ENCODE data around the gene THOC6.

Gene THOC6

DNA sequence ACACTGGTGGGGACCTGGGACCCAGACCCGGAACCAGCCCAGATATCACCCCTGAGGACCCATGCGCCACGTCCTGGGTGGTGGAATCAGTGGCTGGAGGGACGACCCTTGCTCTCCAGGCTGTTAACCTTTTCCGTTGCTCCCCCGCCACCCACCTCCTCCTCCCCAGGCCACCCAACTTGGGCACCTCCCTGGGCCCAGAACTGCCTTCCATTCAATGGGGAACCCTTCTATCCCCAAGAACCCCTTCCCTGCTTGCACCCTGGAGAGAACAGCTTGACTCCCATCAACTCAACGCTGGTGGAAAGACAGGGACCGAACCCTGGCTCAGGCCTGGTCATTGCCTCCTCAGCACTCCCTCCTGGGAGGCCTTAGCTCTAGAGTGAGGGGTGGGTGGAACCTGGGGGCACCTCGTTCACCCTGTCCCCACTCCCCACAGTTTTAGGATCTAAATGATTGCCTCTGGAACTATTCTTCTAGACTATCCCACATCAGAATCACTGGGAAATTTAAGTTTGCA, 35.9 kb downstream of the THOC6 start:
- no peak for DNase-seq (ENCODE audit: extremely low read depth, low read depth)
- TF ChIP-seq, protein P1, sequence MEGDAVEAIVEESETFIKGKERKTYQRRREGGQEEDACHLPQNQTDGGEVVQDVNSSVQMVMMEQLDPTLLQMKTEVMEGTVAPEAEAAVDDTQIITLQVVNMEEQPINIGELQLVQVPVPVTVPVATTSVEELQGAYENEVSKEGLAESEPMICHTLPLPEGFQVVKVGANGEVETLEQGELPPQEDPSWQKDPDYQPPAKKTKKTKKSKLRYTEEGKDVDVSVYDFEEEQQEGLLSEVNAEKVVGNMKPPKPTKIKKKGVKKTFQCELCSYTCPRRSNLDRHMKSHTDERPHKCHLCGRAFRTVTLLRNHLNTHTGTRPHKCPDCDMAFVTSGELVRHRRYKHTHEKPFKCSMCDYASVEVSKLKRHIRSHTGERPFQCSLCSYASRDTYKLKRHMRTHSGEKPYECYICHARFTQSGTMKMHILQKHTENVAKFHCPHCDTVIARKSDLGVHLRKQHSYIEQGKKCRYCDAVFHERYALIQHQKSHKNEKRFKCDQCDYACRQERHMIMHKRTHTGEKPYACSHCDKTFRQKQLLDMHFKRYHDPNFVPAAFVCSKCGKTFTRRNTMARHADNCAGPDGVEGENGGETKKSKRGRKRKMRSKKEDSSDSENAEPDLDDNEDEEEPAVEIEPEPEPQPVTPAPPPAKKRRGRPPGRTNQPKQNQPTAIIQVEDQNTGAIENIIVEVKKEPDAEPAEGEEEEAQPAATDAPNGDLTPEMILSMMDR (IDR thresholded peaks at IDR 0.05; ENCODE audit: low read depth, low read length), result no peak

DNA sequence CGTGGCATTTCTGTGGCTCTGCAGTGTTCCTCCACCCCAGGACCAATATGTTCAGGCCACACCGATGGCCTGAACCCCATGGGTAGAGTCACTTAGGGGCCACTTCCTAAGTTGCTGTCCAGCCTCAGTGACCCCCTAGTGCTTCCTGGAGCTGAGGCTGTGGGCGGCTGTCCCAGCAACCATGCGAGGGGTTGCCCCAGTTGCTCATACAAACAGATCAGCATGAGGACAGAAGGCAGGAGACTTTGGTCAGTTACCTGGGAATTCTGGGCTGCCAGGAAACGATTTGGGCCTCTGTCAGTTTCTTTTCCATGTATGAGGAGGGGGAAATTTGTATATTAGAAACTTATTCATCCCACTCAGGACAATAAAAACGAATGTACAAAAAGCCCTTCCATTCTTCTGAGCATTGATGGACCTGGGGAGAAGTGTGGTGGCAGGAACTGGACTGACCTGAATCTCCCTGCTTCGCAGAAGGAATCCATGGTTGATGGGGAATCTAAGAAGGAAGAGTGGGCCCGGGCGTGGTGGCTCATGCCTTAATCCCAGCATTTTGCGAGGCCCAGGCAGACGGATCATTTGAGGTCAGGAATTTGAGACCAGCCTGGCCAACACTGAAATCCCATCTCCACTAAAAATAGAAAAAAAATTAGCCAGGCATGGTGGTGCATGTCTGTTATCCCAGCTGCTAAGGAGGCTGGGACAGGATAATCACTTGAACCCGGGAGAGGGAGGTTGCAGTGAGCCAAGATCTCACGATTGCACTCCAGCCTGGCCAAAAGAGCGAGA, 36.7 kb downstream of the THOC6 start:
- DNase-seq (ENCODE audit: extremely low read depth, low read depth), result no peak
- TF ChIP-seq, protein P1 (IDR thresholded peaks at IDR 0.05; ENCODE audit: low read depth, low read length), result no peak

DNA sequence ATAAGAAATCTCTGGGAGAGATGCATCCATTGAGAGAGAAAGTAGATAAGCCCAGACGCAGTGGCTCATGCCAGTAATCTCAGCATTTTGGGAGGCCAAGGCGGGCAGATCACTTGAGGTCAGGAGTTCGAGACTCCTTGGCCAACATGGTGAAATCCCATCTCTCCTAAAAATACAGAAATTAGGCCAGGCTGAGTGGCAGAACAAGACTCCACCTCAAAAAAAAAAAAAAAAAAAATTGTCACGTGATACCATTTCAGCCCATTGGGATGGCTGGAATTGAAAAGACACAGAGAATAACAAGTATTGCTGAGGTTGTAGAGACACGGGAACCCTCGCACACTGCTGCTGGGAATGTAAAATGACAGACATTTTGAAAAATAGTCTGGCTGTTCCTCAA, 38.7 kb downstream of the THOC6 start:
- TF ChIP-seq, protein P1 (IDR thresholded peaks at IDR 0.05; ENCODE audit: low read depth, low read length), result no peak
- DNase-seq (ENCODE audit: extremely low read depth, low read depth), result no peak

DNA sequence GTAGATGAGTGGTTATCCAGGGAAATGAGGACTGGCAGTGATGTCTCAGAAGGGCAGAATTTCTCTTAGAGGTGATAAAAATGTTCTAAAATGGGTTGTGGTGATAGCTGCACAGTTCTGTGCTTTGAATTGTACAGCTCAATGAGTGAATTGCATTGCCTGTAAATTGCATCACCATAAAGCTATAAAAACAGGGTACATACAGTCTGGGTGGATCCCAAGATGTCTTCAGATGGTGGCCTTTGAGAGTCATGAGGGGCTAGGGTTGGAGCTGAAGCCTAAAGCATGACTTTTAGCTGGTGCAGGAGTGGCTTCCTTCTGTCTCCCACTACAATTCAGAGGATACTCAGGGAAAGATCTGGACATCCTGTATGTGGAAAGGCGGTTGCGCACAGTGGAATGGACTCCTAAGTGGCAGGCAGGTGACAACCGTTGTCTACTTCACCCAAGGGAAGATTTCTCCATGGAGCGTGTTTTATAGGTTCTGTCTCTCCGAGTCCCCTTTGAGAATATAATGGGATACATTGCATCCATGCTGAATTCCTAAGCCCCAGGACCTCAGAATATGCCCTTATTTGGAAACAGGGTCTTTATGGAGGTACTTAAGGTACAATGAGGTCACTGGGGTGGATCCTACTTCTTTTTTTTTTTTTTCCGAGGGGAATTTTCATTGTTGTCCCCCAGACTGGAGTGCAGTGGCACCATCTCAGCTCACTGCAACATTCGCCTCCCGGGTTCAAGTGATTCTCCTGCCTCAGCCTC, 40.0 kb downstream of the THOC6 start:
- TF ChIP-seq, protein P1 (IDR thresholded peaks at IDR 0.05; ENCODE audit: low read depth, low read length), result no peak
- DNase-seq (ENCODE audit: extremely low read depth, low read depth), result no peak

DNA sequence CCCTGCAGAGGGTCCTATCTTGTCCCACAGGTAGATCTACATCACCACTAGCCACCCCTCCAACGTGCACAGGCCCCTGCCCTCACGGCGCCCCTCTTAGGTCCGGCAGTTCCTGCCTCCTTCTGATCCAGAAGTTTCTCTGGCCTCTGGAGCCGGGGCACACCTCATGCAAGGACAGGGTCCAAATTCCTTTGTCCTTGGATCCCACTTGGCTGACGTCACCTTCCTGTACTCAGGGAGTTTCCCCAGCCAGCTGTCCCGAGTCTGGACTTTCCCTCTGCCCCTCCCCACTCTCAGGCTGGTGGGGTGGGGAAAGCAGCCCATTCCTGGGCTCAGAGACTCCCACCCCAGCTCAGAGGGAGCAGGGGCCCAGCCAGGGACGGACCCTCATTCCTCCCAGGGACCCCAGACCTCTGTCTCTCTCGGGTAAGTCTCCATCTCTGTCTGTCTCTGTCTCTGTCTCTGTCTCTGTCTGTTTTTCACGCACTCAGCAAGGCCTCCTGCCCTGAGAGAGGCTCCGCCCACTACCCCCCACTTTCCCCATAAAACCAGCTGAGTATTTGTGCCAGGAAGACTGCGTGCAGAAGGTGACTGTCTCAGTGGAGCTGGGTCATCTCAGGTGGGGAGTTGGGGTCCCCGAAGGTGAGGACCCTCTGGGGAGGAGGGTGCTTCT, 41.4 kb downstream of the THOC6 start, which contains the start of gene IL32:
TSS of gene IL32 (plus strand) at position 572 of the 673 bp plus-strand sequence. CDS start 172 bp downstream, outside the sequence.
- TF ChIP-seq, protein P1 (IDR thresholded peaks at IDR 0.05; ENCODE audit: low read depth, low read length), result no peak
- DNase-seq (ENCODE audit: extremely low read depth, low read depth), result peak; percentile 34

DNA sequence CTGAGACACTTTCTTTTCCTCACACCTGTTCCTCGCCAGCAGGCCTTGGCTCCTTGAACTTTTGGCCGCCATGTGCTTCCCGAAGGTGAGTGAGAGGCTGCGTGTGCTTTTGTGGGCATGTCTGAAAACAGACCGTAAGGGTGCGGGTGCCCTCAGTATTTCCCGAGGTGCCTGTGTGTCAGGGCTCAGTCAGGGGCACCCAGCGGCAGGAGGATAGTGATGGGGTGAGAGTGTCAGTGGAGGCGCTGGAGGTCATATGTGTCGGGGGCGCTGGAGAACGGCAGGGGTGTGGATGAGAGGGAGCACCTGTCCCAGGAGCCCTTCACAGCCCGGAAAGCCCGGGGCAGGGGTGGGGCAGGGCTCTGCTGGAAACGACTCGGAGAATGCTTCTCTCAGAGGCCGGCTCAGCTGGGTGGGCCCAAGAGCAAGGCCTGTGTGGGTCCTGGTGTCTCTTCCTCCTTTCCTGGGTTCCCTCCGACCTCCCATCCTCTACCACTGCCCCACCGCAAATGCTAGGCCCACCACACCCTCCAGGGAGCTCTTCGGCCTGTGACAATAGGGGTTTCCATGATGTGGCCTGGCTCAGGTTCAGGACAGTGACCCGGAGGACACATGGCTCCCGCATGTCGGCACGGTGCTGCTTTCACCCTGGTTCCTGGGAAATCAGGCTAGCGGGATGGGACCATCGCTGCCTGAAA, 42.1 kb downstream of the THOC6 start:
- TF ChIP-seq, protein P1 (IDR thresholded peaks at IDR 0.05; ENCODE audit: low read depth, low read length), result no peak
- no peak for DNase-seq (ENCODE audit: extremely low read depth, low read depth)
